HG03354 (cell line): ENCODE measurements around the gene MMS22L.

Experiments used
- ATAC-seq: cut with Tn5 transposase; IDR thresholded peaks from one replicate; pipeline ENCODE4 v1.9.1; 2021; ENCODE audit warnings: mild to moderate bottlenecking; ENCODE audit not compliant: unreplicated experiment, poor library complexity, severe bottlenecking

MMS22L gene

DNA sequence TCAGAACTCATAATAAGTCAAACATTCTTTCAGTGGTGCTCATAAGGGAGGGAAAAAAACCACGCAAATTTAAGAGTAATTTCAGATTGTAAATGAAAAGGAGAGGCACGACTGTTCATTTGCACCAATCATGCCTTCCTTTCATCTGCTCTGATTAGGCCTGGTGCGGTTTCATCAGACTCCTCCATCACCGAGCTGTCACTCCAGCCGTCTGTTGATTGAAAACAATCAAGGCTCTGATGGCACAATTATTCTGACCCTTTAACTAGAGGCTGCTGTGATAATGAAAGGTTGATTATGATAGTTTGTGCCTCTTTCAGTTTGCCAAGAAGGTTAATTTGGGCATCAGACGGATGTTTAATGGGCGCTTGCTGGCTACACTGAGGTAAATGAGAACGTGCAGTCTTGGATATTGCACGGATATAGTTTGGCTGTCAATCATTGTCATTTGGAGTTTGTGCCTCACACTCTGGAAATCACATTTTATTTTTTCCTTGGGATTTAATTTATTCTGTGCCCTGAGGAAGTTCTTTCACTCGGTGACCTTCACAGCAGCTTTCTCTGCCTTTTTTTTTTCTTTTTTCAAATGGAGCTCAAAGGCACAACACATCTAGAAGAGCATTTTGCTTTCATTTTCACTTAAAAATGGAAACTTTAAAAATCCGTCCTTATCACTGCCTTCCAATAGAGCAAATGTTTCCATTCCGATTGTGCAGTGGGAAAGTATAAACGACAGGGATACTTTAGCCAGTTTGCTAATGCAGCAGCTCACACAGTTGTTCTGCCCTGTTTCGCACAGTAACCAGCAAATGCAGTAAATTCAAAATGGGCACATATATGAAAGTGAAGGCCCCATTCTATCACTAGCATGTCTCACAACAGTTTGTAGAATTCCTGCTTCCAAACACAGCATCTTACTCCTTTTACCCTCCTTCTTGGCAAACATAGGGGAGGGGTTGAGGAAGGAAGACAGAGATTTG, 185.7 kb downstream of the MMS22L start:
- no peak for ATAC-seq

DNA sequence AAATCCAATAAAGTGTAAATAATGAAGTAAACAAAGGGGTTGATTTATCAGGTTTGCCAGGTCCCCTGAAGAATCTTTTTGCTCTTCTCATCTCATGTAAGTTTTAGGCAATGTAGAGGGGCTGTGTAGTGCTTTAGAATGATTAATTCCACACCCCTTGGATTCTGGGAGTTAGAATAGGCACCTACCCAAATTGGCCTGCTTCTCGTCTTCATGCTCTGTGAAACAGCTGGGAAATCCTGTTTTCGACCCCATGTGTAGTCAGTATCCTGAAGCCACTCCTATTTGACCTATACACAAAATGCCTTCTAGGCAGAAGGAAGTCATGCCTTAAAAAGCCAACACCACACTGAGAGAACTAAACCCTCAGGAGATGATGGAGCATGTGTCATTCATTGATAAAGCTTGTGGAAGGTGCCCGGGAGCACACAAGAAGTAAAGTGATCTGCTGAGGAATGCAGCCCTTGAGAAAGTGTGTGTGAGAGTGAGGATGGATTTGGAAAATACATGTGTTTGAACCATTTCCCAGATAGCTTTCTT, 187.6 kb downstream of the MMS22L start:
- no peak for ATAC-seq

DNA sequence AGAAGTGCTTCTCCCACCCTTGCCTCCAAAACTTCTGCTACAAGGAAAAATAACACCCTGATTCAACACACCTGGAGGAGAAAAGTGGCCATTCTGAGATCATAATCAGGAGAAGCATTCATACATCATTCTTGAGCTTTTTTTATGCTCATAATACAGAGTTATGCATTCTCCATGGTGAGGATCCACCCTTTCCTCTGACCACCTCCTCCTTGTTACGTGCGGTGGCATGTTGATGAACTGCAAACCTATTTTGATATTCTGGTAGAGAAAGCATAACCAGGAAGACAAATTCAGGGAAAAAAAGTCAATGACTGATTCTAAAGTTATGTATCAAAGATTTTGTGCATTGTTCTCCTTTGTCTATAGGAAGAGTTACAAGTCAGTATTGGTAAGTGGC, 188.6 kb downstream of the MMS22L start:
- ATAC-seq, result no peak

DNA sequence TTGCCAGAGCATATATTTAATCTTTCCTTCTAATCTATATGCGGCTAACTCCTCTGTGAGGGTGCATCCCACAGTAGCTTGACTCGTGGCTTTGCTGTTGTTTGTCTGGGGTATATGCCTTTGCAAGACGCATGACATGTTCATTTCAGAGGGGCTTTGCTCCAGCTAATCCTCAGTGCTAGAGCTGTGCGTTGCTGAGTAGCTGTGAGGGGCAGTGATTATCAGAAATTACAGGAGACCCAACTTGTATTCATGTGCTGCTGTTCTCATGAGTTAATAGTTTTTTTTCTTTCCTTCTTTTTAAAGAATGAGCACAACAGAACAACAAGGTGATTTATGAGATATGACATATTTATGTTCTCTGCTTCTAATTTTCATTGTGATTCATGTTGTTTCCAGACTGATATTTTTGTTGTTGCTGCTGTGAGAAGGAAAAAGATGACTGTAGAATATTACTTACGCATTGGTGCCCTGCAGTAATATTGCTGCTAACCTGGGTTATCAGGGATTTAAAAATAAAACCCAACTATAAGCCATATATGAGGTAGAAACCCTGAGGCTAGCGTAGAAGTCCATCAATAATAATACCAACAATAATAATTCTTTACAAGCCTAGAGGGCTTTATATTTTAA, 190.2 kb downstream of the MMS22L start:
- no peak for ATAC-seq
